Measurements from ENCODE around the gene PIR. TPM values are rescaled to one million over a fixed set of nuclear protein-coding genes. Genes with fewer than 3 reads are reported as not detected.

Gene PIR
- total RNA-seq, 1 experiment from 2014 or later = 19.7 TPM

GRCh38 chrX:15514279-15514678 lies 21.1 kb upstream of the PIR start:
- ChIA-PET POLR2A (no interaction called here), CTCF (no interaction called here)
- Histone ChIP-seq H3K27me3 (ENCODE audit: control insufficient read depth, insufficient read depth, low read length) (no peaks in the 10 kb centered on the region), H3K4me3 (ENCODE audit: low read depth in 2 of 2, low read length in 2 of 2) (no peak overlapping the region), H3K27ac (ENCODE audit: low read length) (no peak overlapping the region), H3K4me1 (ENCODE audit: control insufficient read depth, insufficient read depth, low read length) (no peaks in the 10 kb centered on the region), H3K36me3 (ENCODE audit: control insufficient read depth, insufficient read depth, low read length) (no peaks in the 10 kb centered on the region), H3K9me3 (ENCODE audit: control insufficient read depth, insufficient read depth, low read depth, low read length) (no peaks in the 10 kb centered on the region)
- intact Hi-C loops (cut with micrococcal nuclease; ENCODE audit: unreplicated experiment) = no loop called here
- in situ Hi-C loops (cut with HindIII; ENCODE audit: low pct_unique_long_range_greater_than_20kb, low sequenced_read_pairs) = no loop called here
- BruUV-seq (replicated peaks) = no TSS peak
- TF ChIP-seq SIN3A (IDR thresholded peaks at IDR 0.05; ENCODE audit: borderline replicate concordance, insufficient read depth, low read depth, low read length) = no peak
- TF ChIP-seq POLR2AphosphoS5 (IDR thresholded peaks at IDR 0.05; ENCODE audit: low read depth, low read length) = no peak
- TF ChIP-seq TCF7L2 (IDR thresholded peaks at IDR 0.05; ENCODE audit: low read depth, low read length) = no peak
- TF ChIP-seq, protein P1, sequence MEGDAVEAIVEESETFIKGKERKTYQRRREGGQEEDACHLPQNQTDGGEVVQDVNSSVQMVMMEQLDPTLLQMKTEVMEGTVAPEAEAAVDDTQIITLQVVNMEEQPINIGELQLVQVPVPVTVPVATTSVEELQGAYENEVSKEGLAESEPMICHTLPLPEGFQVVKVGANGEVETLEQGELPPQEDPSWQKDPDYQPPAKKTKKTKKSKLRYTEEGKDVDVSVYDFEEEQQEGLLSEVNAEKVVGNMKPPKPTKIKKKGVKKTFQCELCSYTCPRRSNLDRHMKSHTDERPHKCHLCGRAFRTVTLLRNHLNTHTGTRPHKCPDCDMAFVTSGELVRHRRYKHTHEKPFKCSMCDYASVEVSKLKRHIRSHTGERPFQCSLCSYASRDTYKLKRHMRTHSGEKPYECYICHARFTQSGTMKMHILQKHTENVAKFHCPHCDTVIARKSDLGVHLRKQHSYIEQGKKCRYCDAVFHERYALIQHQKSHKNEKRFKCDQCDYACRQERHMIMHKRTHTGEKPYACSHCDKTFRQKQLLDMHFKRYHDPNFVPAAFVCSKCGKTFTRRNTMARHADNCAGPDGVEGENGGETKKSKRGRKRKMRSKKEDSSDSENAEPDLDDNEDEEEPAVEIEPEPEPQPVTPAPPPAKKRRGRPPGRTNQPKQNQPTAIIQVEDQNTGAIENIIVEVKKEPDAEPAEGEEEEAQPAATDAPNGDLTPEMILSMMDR (IDR thresholded peaks at IDR 0.05) = no peak
- no peak for TF ChIP-seq REST (IDR thresholded peaks at IDR 0.05; ENCODE audit: insufficient read depth in 1 of 2, low read depth in 2 of 2, low read length in 1 of 2)
- DNase-seq (ENCODE audit: low read depth, low spot score) (no peak), ATAC-seq (no peak)

- ChIA-PET POLR2A (no interaction called here), CTCF (no interaction called here)
- H3K27ac ChIP-seq (ENCODE audit: low read length) = no peak overlapping the region
- intact Hi-C loops (cut with micrococcal nuclease; ENCODE audit: unreplicated experiment) (no loop called here), in situ Hi-C loops (cut with HindIII; ENCODE audit: low pct_unique_long_range_greater_than_20kb, low sequenced_read_pairs) (no loop called here)
- no peak overlapping the region for H3K4me3 ChIP-seq (ENCODE audit: low read depth in 2 of 2, low read length in 2 of 2)
- DNase-seq (ENCODE audit: low read depth, low spot score) (no peak), ATAC-seq (no peak)
- H3K9me3 ChIP-seq (ENCODE audit: control insufficient read depth, insufficient read depth, low read depth, low read length) = no peaks in the 10 kb centered on the region
- no TSS peak for BruUV-seq (replicated peaks)
- no peaks in the 10 kb centered on the region for H3K36me3 ChIP-seq (ENCODE audit: control insufficient read depth, insufficient read depth, low read length)
- TF ChIP-seq REST (IDR thresholded peaks at IDR 0.05; ENCODE audit: insufficient read depth in 1 of 2, low read depth in 2 of 2, low read length in 1 of 2) = no peak
- TF ChIP-seq POLR2AphosphoS5 (IDR thresholded peaks at IDR 0.05; ENCODE audit: low read depth, low read length) = no peak
- TF ChIP-seq, protein P1 (IDR thresholded peaks at IDR 0.05) = no peak
- TF ChIP-seq SIN3A (IDR thresholded peaks at IDR 0.05; ENCODE audit: borderline replicate concordance, insufficient read depth, low read depth, low read length) = no peak
- TF ChIP-seq TCF7L2 (IDR thresholded peaks at IDR 0.05; ENCODE audit: low read depth, low read length) = no peak
- no peaks in the 10 kb centered on the region for H3K4me1 ChIP-seq (ENCODE audit: control insufficient read depth, insufficient read depth, low read length)
- no peaks in the 10 kb centered on the region for H3K27me3 ChIP-seq (ENCODE audit: control insufficient read depth, insufficient read depth, low read length)
Observed at GRCh38 chrX:15512401-15512965, 19.4 kb upstream of the PIR start.

Data from Panc1 (cell line).